KBM-7 (cell line): ENCODE results near the gene USP51.
"Not testable (repeated sequence)": the region's sequence is repeated elsewhere in the genome, so short reads cannot be mapped to it uniquely, and the experiment has no call there.

Source experiments
- DNase-seq: peaks from one replicate; pipeline ENCODE4 v3.0.0-alpha.2; 2015
- in situ Hi-C: fragments of 300-500 bp; cut with MboI; formaldehyde crosslinking; loops from 2 replicates; pipeline ENCODE4 v1.14.3; 2020; ENCODE audit warnings: low sequenced_read_pairs, low pct_unique_long_range_greater_than_20kb, mixed read lengths

USP51 gene

DNA sequence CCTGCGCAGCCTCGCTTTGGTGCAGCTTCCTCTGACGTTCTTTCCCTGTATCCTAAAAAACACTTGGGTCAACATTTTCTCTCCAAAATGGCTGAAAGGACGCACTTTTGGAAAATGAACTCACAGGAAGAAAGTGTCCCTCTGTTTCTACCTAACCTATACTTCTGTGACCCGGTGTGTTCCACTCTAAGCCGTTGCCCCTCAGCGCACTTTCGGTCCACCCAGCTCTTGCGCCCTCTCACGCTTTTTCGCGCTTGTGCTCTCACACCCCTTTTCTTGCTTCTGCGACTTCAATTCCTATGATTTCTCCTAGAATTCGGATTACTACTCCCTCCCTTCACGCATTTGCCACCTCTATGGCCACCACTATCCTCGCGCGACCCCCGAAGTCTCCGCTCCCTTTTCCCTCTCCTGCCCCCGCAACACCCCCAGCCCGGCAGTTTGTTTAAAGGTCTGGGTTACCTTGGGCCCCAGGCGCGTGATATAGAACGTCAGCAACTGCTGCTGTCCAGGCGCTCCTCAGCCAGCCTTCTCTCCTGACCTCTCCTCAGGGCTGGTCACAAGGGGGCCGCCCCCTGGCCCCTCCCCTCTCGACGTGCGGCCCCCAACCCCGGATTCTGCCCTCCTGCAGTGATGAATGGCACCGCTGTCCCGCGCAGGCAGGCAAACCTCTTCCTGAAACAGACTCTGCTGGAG, at the start of gene USP51:
Gene USP51 (minus strand): TSS at position 535 of the 696 bp plus-strand sequence. CDS start 909 bp downstream, outside the sequence.
- DNase-seq, result no peak

DNA sequence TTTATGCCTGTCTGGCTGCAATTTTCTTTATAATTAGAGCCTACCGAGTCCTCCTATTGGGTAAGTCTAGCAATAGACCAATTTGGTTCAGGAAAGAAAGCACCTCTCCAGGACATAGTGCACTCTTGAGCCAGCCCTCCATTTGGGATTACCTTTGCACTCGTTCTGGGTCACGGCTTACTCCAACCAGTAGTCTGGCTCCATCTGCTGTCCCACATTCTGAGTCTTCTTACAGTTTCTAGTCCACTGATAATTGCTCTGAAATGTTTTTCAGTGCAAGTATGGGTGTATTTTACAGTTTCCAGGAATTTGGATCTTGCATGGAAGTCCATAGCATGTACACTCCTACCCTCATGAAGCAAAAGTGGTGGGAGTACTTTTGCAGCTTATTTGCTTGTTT, 34.8 kb upstream of the USP51 start:
- no peak for DNase-seq
- in situ Hi-C loops, result no loop called here

More for the DNA sequence above, at the start of gene USP51:
- in situ Hi-C loops, result loop anchor here (25.0 kb wide), 2 partner anchors 102 to 327 kb away; no protein-coding TSS in a partner anchor

DNA sequence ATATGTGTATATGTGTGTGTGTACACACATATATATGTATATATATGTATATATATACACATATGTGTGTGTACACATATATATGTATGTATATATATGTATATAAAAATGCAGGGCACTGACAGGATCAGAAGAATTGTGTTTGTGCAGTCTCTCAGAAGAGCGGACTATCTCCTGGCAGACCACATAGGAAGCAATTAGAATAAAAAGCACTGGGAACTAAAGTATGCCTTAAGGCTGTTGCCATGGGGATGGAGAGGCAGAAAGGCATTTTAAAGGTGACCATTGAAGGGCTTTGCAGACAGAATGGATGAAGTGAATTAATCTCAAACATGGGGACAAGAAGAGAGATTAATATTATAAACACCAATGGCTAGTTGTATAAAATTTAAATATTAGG, 33.7 kb upstream of the USP51 start:
- DNase-seq, result no peak

DNA sequence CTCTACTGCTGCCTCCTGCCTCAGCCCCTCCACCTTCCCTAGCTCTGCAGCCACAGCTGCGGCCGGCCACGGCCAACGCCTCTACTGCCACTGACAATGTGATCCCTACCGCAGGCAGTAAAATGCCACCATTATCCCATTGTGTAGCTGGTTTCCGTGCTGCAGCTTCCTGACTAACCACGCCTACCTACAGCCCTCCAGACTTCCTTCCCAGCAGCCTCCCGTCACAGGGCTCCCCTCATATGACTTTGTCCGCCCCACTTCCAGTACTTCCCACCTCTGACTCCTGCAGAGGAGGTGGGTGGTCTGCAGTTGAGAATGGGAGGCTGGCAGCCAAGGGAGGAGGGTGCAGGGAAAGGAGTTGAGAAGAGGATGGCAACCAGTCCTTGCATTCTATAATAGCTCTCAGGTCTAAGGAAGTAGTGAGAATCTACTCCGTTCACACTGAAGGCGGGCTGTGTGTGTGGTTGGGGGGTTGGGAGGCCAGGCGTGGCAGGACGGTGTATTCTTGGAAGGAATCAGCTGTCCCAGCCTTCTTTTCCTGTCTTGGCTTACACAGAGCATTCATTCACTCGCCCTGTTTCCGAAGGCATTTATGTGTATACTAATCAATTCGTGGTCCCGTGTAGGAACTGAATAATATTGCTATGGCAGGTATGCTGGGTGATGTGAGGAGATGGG, 33.1 kb upstream of the USP51 start:
- in situ Hi-C loops, result no loop called here
- no peak for DNase-seq

More for the DNA sequence above, 33.7 kb upstream of the USP51 start:
- in situ Hi-C loops, result no loop called here

DNA sequence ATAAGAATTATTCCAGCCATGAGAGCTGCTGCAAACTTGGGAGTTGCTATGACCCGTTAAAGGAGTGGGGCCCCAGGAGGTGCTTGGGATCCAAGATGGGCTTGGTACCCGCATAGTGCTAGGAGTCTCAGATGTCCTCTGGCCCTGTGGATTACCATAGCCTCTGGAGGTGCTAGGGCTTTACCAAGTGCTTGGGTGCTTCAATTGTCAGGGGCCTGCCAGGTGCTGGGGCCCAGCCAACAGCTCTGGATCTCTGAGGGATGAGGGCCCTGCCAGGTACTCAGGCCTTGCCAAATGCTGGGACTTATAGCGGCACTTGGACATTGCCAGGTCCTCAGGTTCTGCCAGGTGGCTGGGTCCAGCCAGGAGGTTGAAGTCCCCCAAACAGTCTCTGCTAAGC, 32.0 kb upstream of the USP51 start:
- in situ Hi-C loops, result no loop called here
- no peak for DNase-seq

DNA sequence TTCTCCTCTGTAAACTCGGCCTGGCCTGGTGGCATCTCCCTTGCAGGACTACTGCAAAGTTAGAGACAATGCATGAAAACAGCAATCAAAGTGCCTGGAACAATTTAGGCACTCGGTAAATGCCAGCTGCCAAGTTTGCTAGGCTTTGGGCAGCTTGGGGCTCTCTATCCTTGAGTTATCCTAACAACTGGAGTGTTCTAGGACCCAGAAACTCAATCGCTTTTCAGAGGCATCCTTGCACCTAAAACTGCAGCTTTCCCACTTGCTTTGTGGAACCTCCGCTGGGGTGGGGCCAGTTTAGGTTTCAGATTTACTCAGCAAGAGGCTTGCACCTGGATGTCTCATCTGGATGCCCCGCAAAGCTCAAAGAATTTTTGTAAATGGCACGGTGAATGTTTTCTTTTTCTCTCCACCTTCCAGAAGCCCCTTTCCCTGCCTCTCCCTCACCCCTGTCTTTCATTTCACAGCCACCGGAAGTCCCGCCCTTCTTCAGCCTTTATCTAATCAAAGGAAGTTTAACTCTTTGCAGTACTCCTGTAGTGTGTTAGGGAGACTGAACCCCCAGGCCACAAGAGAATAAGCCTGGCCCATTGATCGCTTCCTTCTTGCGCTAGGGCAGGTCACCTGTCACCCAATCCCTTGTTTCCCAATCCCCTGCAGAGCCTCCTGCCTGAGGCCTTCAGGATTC, 27.3 kb upstream of the USP51 start:
- in situ Hi-C loops, DNase-seq: not testable (repeated sequence)

DNA sequence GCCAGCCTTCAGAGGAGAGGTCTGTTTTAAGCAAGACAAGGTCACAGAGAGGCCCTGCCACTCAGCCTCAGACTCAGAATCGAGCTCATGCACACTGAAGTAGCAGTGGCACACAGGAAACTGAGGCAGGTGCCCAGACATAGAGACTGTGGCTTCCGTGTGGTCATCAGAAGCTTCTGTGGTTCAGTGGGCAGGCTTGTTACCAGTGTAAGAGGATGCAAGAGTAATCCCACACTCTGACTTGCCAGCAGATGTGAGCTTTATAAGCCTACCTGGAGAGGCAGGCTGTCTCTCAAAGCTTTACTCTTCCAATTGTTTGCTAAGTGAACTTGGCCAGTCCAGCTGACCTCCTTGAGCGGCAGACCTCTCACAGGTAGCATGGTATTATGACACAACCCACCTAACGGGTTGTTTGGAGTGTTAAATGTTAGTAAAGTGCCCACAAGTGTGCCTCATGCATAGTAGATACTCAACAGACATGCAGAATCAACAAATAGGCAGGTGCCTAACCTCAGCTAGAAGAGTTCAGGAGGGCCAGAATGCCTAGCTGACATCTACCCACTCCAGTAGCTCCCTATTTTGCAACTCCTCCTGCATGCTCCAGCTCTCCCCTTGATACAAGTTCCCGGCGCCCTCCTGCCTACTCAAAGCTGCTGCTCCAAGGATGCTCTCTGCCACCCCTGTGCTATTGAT, 23.5 kb upstream of the USP51 start:
- DNase-seq, in situ Hi-C loops: not testable (repeated sequence)

DNA sequence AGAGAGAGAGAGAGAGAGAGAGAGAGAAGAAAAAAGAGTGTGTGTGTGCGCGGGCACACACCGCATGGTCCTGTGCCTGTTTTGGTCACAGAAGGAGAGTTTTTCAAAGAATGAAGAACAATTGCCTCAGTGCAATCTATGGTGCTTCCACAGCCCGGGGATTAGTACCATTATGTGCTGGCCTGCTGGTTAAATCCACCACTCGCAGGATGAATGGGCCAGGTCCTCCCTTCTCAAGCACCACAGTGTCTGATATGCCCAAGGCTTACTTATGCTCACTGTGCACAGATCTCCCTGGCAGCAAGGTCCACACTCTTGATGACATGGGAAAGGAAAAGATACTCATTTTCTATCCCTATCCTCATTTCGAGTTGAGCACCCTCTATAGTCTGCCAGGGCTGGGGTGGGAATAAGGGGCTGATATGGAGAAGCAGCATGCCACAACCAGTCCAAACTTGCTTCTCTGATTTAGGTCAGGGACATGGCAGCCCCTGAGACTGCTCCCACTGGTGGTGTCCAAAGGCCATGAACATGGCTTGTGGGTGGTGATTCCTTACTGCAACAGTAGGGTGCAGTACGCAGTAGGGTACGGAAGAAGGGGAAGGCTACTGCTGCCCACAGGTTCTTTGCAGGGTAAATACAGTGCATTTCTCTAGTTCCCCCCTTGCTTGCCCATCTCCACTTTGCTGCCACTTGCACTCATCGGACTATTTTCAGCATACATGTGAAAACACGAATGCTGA, 18.9 kb upstream of the USP51 start:
- in situ Hi-C loops, DNase-seq: not testable (repeated sequence)

DNA sequence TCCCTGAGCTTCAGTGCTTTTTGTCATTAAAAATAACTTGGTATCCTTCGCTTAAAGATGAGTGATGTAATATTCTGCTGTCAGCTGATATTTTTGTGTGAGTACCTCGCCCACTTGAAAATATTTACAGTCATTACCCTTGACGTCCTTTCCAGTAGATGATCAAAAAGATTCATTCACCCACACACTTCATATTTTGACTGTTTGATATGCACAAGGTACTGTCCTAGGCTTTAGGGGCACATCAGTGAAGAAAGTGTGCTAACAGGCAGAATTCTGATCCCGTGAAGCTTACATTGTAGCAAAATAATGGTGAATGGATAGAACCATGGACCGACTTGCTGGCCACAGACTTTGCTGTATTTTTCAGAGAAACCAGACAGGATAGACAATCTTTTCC, 18.1 kb upstream of the USP51 start:
- in situ Hi-C loops, DNase-seq: not testable (repeated sequence)

DNA sequence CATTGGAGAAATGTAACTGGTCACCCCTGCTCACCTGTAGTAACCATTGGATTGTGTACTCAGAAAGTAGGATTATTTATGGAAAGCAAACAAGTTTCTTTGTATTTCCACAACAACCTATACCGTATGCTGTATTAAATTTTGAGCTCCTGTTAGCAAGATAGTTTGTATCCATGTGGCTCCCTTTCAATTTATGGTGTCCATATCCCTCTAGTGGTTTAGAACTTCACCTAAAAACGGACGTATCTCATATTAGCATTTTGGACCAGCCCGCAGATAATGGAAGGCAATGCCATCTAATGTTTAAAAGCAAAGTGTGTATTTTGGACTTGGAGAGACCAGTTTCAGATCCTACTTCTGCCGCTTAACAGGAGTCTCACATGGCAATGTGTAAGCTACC, 17.4 kb upstream of the USP51 start:
- in situ Hi-C loops, DNase-seq: not testable (repeated sequence)

DNA sequence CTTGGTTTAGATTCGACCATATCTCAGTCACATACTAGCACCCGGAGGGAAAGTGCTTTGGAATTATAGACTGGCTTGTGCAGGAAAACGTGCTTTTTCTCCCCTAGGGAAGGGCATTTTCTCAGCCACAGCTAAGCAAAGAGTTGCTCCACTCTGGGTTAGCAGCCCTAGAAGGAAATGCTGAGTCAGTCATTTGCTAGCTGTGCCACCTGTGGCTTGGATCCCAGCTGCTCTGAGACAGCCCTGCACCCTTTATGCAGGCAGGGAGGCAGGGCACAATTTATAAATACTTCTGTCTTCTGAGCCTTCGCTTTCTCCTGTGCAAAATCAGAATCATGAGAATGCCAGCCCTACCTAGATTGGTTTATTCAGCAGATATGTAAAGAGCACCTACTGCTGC, 1.3 kb upstream of the USP51 start:
- DNase-seq, result no peak
- in situ Hi-C loops, result loop anchor here (25.0 kb wide), 2 partner anchors 104 to 329 kb away; no protein-coding TSS in a partner anchor

DNA sequence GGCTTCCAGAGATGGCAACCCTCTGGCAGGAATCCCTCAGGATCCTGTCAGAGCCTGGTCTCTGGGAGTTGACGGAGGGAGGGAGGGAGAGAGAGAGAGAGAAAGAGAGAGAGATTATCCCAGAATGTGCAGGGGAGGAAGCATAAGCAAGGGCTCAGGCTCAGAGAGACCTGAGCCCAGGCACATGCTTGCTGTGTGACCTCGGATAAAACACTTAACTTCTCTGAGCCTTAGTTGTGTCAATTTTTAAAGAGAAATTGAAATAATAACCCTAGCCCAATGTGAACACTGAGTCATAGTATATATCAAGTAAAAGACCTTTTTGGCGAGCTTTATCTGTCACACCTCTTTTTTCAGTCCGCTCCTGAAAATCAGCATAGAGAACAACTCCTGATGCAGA, 473 bp upstream of the USP51 start:
- in situ Hi-C loops, result loop anchor here (25.0 kb wide), 2 partner anchors 103 to 328 kb away; no protein-coding TSS in a partner anchor
- no peak for DNase-seq

DNA sequence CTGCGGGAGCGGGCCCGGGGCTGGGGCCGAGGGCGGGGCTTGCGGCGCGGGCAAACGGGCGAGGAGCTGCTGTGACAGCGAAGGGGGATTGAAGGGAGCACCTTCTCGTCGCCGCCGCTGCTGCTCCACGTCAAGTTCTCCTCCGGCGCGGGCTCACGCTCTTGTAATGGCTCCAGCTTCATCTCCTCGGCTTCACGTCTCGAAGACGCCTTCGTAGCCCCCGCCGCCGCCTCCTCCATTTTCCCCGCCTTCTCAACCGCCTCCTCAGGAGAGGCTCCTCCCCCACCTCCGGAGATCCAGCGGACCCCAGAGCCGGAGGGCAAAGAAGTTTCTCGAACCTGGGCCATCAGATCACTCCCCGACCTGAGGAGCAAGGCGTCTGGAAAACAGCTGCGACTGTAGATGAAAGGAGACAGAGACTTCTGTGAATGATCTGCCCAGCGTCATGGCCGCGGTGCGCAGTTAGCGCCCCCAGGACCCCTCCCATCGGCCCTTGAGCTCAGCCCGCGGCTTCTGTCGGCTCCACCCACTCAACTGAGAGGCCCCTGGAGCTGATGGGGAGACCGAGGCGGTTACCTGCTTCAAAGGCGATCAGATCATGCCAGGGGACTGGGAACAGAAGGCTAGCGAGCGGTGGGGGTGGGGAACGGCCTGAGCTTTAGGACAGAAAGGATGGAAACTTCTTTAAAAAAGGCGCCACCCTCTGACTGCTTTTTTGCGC, 895 bp downstream of the USP51 start:
- in situ Hi-C loops, result loop anchor here (25.0 kb wide), 2 partner anchors 101 to 326 kb away; no protein-coding TSS in a partner anchor
- DNase-seq, result peak; percentile 78

DNA sequence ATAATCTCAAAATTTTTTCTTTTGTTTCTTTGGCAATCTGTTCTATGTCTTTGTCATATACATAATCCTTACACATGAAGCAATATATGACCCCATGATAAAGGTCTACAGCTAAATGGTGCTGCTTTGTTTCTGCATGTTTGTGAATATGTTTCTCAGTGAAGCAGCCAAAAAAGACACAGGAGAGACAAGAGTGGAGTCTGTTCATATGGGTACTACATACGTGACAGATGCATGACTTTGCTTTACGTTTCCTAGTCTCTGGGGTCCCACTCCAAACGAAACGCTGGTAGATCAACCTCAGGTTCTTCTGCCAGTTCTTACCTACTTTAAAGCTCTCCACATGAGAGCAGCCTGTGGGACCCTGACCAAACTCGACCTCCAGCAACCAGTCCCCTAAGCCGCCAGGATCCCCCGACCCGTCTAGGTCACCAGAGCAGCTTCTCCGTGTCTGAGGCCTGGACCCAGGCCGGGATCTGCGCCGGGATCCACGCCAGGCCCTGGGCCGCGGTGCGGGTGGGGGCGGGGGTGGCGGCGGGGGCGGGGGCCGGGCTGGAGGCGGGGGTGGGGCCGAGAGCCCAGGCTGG, 1.5 kb downstream of the USP51 start:
- in situ Hi-C loops, result loop anchor here (25.0 kb wide), 2 partner anchors 101 to 326 kb away; no protein-coding TSS in a partner anchor
- DNase-seq, result peak; percentile 24

DNA sequence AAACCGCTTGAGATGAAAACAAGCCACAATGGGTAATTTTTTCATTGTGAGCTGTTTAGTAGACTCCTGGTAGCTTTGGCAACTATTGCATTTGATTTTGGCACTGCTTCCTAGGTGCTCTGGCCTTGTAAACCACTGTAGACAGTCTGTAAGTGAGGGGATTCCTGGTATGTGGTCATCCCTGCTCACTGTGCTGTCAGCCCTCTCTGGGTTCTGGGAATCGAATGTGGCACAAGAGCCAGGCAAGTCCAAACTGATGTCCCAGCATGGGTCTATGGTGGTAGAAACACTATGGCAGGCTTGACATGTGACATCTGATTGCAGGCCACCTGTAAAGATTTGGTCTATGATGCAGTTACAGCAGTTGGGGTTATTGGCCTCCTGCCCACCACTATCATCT, 2.5 kb downstream of the USP51 start:
- in situ Hi-C loops, result loop anchor here (25.0 kb wide), 2 partner anchors 100 to 325 kb away; no protein-coding TSS in a partner anchor
- DNase-seq, result no peak

DNA sequence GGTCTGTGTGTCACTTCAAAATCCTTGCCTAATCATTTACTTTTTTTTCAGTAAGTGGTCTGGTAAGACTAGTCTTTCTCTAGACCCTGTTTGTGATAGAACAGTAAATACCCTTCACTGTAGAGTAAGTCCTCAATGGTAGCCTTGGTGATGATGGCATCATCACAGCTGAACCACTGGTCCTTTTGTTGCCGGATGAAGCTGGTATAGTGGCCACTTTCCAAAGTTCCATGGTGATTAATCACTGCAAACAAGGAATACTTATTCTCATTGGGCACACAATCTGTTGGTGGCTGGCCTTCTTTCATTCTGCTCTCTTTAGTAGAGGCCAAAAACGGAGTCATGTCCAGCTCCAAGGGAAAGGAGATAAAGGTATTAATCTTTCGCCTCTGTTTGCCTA, 2.9 kb downstream of the USP51 start:
- DNase-seq, result no peak
- in situ Hi-C loops, result loop anchor here (25.0 kb wide), 2 partner anchors 99 to 324 kb away; no protein-coding TSS in a partner anchor

DNA sequence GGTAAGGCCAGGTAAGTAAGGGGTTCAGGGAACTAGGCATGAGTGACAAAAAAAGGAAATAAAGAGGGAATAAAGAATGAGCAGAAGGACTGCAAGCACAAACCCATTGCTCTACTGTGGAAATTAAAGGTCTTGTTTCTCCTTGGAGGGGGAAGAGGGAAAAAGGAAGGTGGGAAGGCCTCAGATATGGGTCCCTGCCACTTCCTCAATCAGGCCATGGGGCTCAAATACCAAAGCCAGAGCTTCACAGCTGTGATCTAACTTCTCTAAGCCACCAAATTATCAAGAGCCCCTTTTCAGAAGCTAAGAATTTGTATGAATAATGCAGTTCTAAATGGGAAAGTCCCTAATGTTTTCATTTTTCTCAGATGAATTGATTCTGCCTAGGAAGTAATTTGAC, 4.7 kb downstream of the USP51 start:
- in situ Hi-C loops, result loop anchor here (25.0 kb wide), 2 partner anchors 98 to 323 kb away; no protein-coding TSS in a partner anchor
- peak; percentile 40 for DNase-seq
